Sigmoid colon (tissue), 4 donors: Measurements from ENCODE around the gene ATXN10.

ENCODE experiments used
- EP300 ChIP-seq, 4 donors: sonication (generic); formaldehyde crosslinking; IDR thresholded peaks; one replicate each; pipeline ENCODE4 v1.6.1; 2017; ENCODE audit warnings: antibody characterized with exemption in 4 of 4
- POLR2A ChIP-seq, 2 donors: fragments of 450-650 bp; IDR thresholded peaks; one replicate each; pipeline ENCODE4 v1.6.1; 2016; ENCODE audit warnings: antibody characterized with exemption in 2 of 2, mild to moderate bottlenecking in 2 of 2, moderate library complexity in 2 of 2
- TF ChIP-seq, protein P1 (sequence below), 4 experiments: fragments of 450-650 bp in 3 of 4; fragments of 200-600 bp in 1 of 4; IDR thresholded peaks; one replicate each; pipeline ENCODE4 v1.5.1; 2016 to 2019; ENCODE audit warnings: antibody characterized with exemption in 4 of 4, mild to moderate bottlenecking in 3 of 4, moderate library complexity in 2 of 4

DNA sequence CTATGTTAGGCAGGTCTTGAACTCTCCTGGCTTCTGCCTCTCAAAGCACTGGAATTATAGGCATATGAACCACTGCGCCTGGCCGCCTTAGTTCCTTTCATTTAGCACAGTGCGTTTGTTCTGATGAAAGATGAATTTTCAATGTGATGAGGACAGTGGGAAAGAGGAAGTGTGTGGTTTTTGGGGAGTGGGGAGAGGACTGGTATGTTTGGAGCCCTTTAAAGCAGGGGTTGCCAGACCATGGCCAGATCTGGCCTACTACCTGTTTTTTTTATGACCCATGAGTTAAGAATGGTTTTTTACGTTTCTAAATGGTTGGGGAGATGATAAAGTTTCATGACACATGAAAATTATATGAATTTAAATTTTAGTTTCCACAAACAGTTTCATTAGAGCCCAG, 12.5 kb downstream of the ATXN10 start:
- TF ChIP-seq, protein P1, sequence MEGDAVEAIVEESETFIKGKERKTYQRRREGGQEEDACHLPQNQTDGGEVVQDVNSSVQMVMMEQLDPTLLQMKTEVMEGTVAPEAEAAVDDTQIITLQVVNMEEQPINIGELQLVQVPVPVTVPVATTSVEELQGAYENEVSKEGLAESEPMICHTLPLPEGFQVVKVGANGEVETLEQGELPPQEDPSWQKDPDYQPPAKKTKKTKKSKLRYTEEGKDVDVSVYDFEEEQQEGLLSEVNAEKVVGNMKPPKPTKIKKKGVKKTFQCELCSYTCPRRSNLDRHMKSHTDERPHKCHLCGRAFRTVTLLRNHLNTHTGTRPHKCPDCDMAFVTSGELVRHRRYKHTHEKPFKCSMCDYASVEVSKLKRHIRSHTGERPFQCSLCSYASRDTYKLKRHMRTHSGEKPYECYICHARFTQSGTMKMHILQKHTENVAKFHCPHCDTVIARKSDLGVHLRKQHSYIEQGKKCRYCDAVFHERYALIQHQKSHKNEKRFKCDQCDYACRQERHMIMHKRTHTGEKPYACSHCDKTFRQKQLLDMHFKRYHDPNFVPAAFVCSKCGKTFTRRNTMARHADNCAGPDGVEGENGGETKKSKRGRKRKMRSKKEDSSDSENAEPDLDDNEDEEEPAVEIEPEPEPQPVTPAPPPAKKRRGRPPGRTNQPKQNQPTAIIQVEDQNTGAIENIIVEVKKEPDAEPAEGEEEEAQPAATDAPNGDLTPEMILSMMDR (IDR thresholded peaks at IDR 0.05): no peak
- no peak for TF ChIP-seq EP300 (IDR thresholded peaks at IDR 0.05)
- TF ChIP-seq POLR2A (IDR thresholded peaks at IDR 0.05): no peak
